ENCODE results near the gene ARHGAP4.

Gene ARHGAP4

GRCh38 chrX:153922932-153923857 lies 2.9 kb downstream of the ARHGAP4 start:
- in situ Hi-C loops (cut with MboI; ENCODE audit: low sequenced_read_pairs): no loop called here
- Histone ChIP-seq H3K4me3 (no peak overlapping the region), H3K27me3 (ENCODE audit: low read depth) (no peaks in the 10 kb centered on the region), H3K36me3 (replicated peaks) (no peaks in the 10 kb centered on the region; the same call in 1 of the 2 replicates), H3K4me1 (peaks cover 40% of the 10 kb centered on the region), H3K9me3 (no peaks in the 10 kb centered on the region)
- peak; percentile 55 to 81 for DNase-seq (ENCODE audit: low spot score in 2 of 2)

GRCh38 chrX:153921511-153922446 lies 4.3 kb downstream of the ARHGAP4 start:
- no peak for DNase-seq (ENCODE audit: low spot score in 2 of 2)
- Histone ChIP-seq H3K27me3 (ENCODE audit: low read depth) (no peaks in the 10 kb centered on the region), H3K4me1 (peaks cover 30% of the 10 kb centered on the region), H3K4me3 (no peak overlapping the region), H3K36me3 (replicated peaks) (no peaks in the 10 kb centered on the region; the same call in 1 of the 2 replicates), H3K9me3 (no peaks in the 10 kb centered on the region)
- in situ Hi-C loops (cut with MboI; ENCODE audit: low sequenced_read_pairs): no loop called here

- Histone ChIP-seq H3K4me1 (peaks cover 25% of the 10 kb centered on the region), H3K36me3 (replicated peaks) (no peaks in the 10 kb centered on the region; the same call in 1 of the 2 replicates), H3K4me3 (no peak overlapping the region), H3K9me3 (no peaks in the 10 kb centered on the region), H3K27me3 (ENCODE audit: low read depth) (no peaks in the 10 kb centered on the region)
- no peak for DNase-seq (ENCODE audit: low spot score in 2 of 2)
- in situ Hi-C loops (cut with MboI; ENCODE audit: low sequenced_read_pairs): no loop called here
Observed at GRCh38 chrX:153921070-153921469, 5.0 kb downstream of the ARHGAP4 start.

- no peak for DNase-seq (ENCODE audit: low spot score in 2 of 2)
- no peak overlapping the region for H3K4me3 ChIP-seq
- peaks cover 20% of the 10 kb centered on the region for H3K4me1 ChIP-seq
- H3K36me3 ChIP-seq (replicated peaks): no peaks in the 10 kb centered on the region; the same call in 1 of the 2 replicates
- H3K27me3 ChIP-seq (ENCODE audit: low read depth): no peaks in the 10 kb centered on the region
- in situ Hi-C loops (cut with MboI; ENCODE audit: low sequenced_read_pairs): no loop called here
- no peaks in the 10 kb centered on the region for H3K9me3 ChIP-seq
Observed at GRCh38 chrX:153920546-153920945, 5.5 kb downstream of the ARHGAP4 start.

GRCh38 chrX:153919281-153919680 lies 6.8 kb downstream of the ARHGAP4 start:
- no peaks in the 10 kb centered on the region; the same call in 1 of the 2 replicates for H3K36me3 ChIP-seq (replicated peaks)
- peaks cover 8% of the 10 kb centered on the region for H3K4me1 ChIP-seq
- H3K27me3 ChIP-seq (ENCODE audit: low read depth): no peaks in the 10 kb centered on the region
- in situ Hi-C loops (cut with MboI; ENCODE audit: low sequenced_read_pairs): no loop called here
- no peak for DNase-seq (ENCODE audit: low spot score in 2 of 2)
- no peak overlapping the region for H3K4me3 ChIP-seq
- no peaks in the 10 kb centered on the region for H3K9me3 ChIP-seq

GRCh38 chrX:153917869-153918268 lies 8.2 kb downstream of the ARHGAP4 start:
- Histone ChIP-seq H3K4me3 (no peak overlapping the region), H3K4me1 (no peaks in the 10 kb centered on the region; the same call in 1 of the 2 replicates), H3K9me3 (no peaks in the 10 kb centered on the region), H3K36me3 (replicated peaks) (no peaks in the 10 kb centered on the region; the same call in 1 of the 2 replicates), H3K27me3 (ENCODE audit: low read depth) (no peaks in the 10 kb centered on the region)
- in situ Hi-C loops (cut with MboI; ENCODE audit: low sequenced_read_pairs): no loop called here
- DNase-seq (ENCODE audit: low spot score in 2 of 2): no peak

GRCh38 chrX:153913701-153914100 lies 12.4 kb downstream of the ARHGAP4 start:
- Histone ChIP-seq H3K9me3 (no peaks in the 10 kb centered on the region), H3K4me1 (no peaks in the 10 kb centered on the region), H3K27me3 (ENCODE audit: low read depth) (no peaks in the 10 kb centered on the region), H3K4me3 (no peak overlapping the region), H3K36me3 (replicated peaks) (no peaks in the 10 kb centered on the region; the same call in 1 of the 2 replicates)
- in situ Hi-C loops (cut with MboI; ENCODE audit: low sequenced_read_pairs): no loop called here
- no peak for DNase-seq (ENCODE audit: low spot score in 2 of 2)

GRCh38 chrX:153913211-153913610 lies 12.9 kb downstream of the ARHGAP4 start:
- H3K36me3 ChIP-seq (replicated peaks): no peaks in the 10 kb centered on the region; the same call in 1 of the 2 replicates
- no peaks in the 10 kb centered on the region for H3K9me3 ChIP-seq
- in situ Hi-C loops (cut with MboI; ENCODE audit: low sequenced_read_pairs): no loop called here
- H3K4me1 ChIP-seq: no peaks in the 10 kb centered on the region
- no peaks in the 10 kb centered on the region for H3K27me3 ChIP-seq (ENCODE audit: low read depth)
- no peak for DNase-seq (ENCODE audit: low spot score in 2 of 2)
- H3K4me3 ChIP-seq: no peak overlapping the region

- DNase-seq (ENCODE audit: low spot score in 2 of 2): no peak
- Histone ChIP-seq H3K36me3 (replicated peaks) (no peaks in the 10 kb centered on the region), H3K4me1 (no peaks in the 10 kb centered on the region), H3K9me3 (no peaks in the 10 kb centered on the region), H3K4me3 (no peak overlapping the region), H3K27me3 (ENCODE audit: low read depth) (no peaks in the 10 kb centered on the region)
- in situ Hi-C loops (cut with MboI; ENCODE audit: low sequenced_read_pairs): no loop called here
Observed at GRCh38 chrX:153911798-153912197, 14.3 kb downstream of the ARHGAP4 start.

GRCh38 chrX:153910446-153910845 lies 15.6 kb downstream of the ARHGAP4 start:
- no peaks in the 10 kb centered on the region for H3K36me3 ChIP-seq (replicated peaks)
- H3K4me3 ChIP-seq: no peak overlapping the region
- H3K9me3 ChIP-seq: no peaks in the 10 kb centered on the region
- in situ Hi-C loops (cut with MboI; ENCODE audit: low sequenced_read_pairs): no loop called here
- no peaks in the 10 kb centered on the region for H3K27me3 ChIP-seq (ENCODE audit: low read depth)
- H3K4me1 ChIP-seq: no peaks in the 10 kb centered on the region
- DNase-seq (ENCODE audit: low spot score in 2 of 2): no peak

- in situ Hi-C loops (cut with MboI; ENCODE audit: low sequenced_read_pairs): no loop called here
- Histone ChIP-seq H3K36me3 (replicated peaks) (no peaks in the 10 kb centered on the region), H3K4me1 (no peaks in the 10 kb centered on the region)
Observed at GRCh38 chrX:153909980-153910360, 16.1 kb downstream of the ARHGAP4 start.

GRCh38 chrX:153909024-153909979 lies 16.8 kb downstream of the ARHGAP4 start:
- Histone ChIP-seq H3K9me3 (no peaks in the 10 kb centered on the region), H3K27me3 (ENCODE audit: low read depth) (no peaks in the 10 kb centered on the region), H3K36me3 (replicated peaks) (no peaks in the 10 kb centered on the region), H3K4me3 (no peak overlapping the region), H3K4me1 (no peaks in the 10 kb centered on the region)
- peak in 1 of 2 experiments; percentile 67 for DNase-seq (ENCODE audit: low spot score in 2 of 2)
- in situ Hi-C loops (cut with MboI; ENCODE audit: low sequenced_read_pairs): no loop called here

More at GRCh38 chrX:153909980-153910360, 16.1 kb downstream of the ARHGAP4 start:
- Histone ChIP-seq H3K4me3 (no peak overlapping the region), H3K27me3 (ENCODE audit: low read depth) (no peaks in the 10 kb centered on the region), H3K9me3 (no peaks in the 10 kb centered on the region)
- no peak for DNase-seq (ENCODE audit: low spot score in 2 of 2)

Measured in HAP-1 (cell line).